Measurements from ENCODE around the gene GALNT2.

- TF ChIP-seq CTCF (IDR thresholded peaks at IDR 0.05; ENCODE audit: insufficient read depth, low read length, poor library complexity, severe bottlenecking) (no peak), EZH2phosphoT487 (conservative IDR thresholded peaks at IDR 0.05; ENCODE audit: low read length) (no peak)
These were observed 52.3 kb downstream of the GALNT2 start for GRCh38 chr1:230119340-230119739.
